ENCODE results near the gene POU6F1. TPM values are rescaled to one million over a fixed set of nuclear protein-coding genes. Genes with fewer than 3 reads are reported as not detected.

POU6F1 gene
- polyA plus RNA-seq, 1 donor from 2014 or later, result 12.4 TPM

DNA sequence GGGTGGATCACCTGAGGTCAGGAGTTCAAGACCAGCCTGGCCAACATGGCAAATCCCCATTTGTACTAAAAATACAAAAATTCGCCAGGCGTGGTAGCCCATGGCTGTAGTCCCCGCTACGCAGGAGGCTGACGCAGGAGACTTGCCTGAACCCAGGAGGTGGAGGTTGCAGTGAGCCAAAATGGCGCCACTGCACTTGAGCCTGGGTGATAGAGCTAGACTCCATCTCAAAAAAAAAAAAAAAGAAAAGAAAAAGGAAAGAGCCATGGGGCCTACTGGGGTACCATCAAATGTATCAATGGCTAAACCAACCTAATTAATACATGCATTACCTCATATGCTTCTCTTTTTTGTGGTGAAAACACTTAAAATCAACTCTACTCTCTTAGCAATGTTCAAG is 55.6 kb downstream of the POU6F1 start:
- H3K36me3 ChIP-seq (ENCODE audit: insufficient read depth, low read length), result no peaks in the 10 kb centered on the region
- H3K79me2 ChIP-seq (replicated peaks; ENCODE audit: insufficient read depth, low read length), result peaks cover 23% of the 10 kb centered on the region
- TF ChIP-seq, protein P1, sequence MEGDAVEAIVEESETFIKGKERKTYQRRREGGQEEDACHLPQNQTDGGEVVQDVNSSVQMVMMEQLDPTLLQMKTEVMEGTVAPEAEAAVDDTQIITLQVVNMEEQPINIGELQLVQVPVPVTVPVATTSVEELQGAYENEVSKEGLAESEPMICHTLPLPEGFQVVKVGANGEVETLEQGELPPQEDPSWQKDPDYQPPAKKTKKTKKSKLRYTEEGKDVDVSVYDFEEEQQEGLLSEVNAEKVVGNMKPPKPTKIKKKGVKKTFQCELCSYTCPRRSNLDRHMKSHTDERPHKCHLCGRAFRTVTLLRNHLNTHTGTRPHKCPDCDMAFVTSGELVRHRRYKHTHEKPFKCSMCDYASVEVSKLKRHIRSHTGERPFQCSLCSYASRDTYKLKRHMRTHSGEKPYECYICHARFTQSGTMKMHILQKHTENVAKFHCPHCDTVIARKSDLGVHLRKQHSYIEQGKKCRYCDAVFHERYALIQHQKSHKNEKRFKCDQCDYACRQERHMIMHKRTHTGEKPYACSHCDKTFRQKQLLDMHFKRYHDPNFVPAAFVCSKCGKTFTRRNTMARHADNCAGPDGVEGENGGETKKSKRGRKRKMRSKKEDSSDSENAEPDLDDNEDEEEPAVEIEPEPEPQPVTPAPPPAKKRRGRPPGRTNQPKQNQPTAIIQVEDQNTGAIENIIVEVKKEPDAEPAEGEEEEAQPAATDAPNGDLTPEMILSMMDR (IDR thresholded peaks at IDR 0.05; ENCODE audit: poor library complexity, severe bottlenecking), result no peak
- no peak for TF ChIP-seq MXI1 (conservative IDR thresholded peaks at IDR 0.05; ENCODE audit: poor library complexity, severe bottlenecking)
- no peak for TF ChIP-seq EZH2 (IDR thresholded peaks at IDR 0.05; ENCODE audit: borderline replicate concordance, insufficient read depth, low read length, poor library complexity, severe bottlenecking)
- TF ChIP-seq RAD21 (conservative IDR thresholded peaks at IDR 0.05), result no peak
- TF ChIP-seq SMC3 (conservative IDR thresholded peaks at IDR 0.05; ENCODE audit: poor library complexity), result no peak
- no peak for TF ChIP-seq POLR2AphosphoS5 (IDR thresholded peaks at IDR 0.05)
- no peak for TF ChIP-seq EP300 (conservative IDR thresholded peaks at IDR 0.05; ENCODE audit: poor library complexity, severe bottlenecking)
- TF ChIP-seq, protein P2, sequence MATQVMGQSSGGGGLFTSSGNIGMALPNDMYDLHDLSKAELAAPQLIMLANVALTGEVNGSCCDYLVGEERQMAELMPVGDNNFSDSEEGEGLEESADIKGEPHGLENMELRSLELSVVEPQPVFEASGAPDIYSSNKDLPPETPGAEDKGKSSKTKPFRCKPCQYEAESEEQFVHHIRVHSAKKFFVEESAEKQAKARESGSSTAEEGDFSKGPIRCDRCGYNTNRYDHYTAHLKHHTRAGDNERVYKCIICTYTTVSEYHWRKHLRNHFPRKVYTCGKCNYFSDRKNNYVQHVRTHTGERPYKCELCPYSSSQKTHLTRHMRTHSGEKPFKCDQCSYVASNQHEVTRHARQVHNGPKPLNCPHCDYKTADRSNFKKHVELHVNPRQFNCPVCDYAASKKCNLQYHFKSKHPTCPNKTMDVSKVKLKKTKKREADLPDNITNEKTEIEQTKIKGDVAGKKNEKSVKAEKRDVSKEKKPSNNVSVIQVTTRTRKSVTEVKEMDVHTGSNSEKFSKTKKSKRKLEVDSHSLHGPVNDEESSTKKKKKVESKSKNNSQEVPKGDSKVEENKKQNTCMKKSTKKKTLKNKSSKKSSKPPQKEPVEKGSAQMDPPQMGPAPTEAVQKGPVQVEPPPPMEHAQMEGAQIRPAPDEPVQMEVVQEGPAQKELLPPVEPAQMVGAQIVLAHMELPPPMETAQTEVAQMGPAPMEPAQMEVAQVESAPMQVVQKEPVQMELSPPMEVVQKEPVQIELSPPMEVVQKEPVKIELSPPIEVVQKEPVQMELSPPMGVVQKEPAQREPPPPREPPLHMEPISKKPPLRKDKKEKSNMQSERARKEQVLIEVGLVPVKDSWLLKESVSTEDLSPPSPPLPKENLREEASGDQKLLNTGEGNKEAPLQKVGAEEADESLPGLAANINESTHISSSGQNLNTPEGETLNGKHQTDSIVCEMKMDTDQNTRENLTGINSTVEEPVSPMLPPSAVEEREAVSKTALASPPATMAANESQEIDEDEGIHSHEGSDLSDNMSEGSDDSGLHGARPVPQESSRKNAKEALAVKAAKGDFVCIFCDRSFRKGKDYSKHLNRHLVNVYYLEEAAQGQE (IDR thresholded peaks at IDR 0.05; ENCODE audit: borderline replicate concordance), result no peak
- TF ChIP-seq TAF1 (IDR thresholded peaks at IDR 0.05; ENCODE audit: low read depth), result no peak

DNA sequence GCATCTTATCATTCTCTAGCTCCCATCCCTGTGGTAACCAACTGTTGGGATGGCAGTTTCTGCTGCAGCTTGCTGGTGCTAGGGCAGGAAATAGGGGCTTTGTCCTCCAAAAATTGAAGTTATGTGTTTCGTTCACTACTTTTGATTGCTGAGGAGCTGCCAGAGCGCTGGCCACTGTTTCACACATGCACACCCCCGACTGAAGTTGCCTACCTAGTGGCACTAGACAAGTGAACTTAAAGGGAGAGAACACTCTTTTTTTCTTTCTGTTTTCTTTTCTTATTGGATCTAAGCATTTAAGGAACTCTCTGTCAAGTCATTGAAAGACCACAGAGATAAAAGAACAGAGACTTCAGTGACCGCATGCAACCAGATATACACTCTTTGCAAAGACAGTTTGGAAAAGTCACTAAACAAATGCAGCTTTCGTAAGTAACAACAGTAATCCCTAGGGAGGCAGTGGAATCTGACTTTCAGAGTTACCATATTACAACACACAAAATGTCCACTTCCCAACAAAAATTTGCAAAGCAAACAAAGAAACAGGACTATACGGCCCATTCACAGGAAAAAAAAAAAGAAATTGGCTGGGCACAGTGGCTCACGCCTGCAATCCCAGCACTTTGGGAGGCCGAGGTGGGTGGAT is 56.9 kb downstream of the POU6F1 start:
- no peaks in the 10 kb centered on the region for H3K27me3 ChIP-seq (ENCODE audit: insufficient read depth, low read depth, low read length)
- no peaks in the 10 kb centered on the region for H3K9me3 ChIP-seq (ENCODE audit: low read length)
- peaks cover 27% of the 10 kb centered on the region for H3K79me2 ChIP-seq (replicated peaks; ENCODE audit: insufficient read depth, low read length)
- no peaks in the 10 kb centered on the region for H3F3A ChIP-seq (ENCODE audit: insufficient read depth, low read length, poor library complexity, severe bottlenecking)
- H2AFZ ChIP-seq (ENCODE audit: low read depth, low read length), result no peak overlapping the region
- no peaks in the 10 kb centered on the region for H4K20me1 ChIP-seq (ENCODE audit: insufficient read depth)
- TF ChIP-seq SMC3 (conservative IDR thresholded peaks at IDR 0.05; ENCODE audit: poor library complexity), result no peak
- no peak for TF ChIP-seq EP300 (conservative IDR thresholded peaks at IDR 0.05; ENCODE audit: poor library complexity, severe bottlenecking)
- no peak for TF ChIP-seq RAD21 (conservative IDR thresholded peaks at IDR 0.05)
- no peak for TF ChIP-seq EZH2 (IDR thresholded peaks at IDR 0.05; ENCODE audit: borderline replicate concordance, insufficient read depth, low read length, poor library complexity, severe bottlenecking)
- TF ChIP-seq, protein P1 (IDR thresholded peaks at IDR 0.05; ENCODE audit: poor library complexity, severe bottlenecking), result no peak
- TF ChIP-seq, protein P2 (IDR thresholded peaks at IDR 0.05; ENCODE audit: borderline replicate concordance), result no peak
- TF ChIP-seq MXI1 (conservative IDR thresholded peaks at IDR 0.05; ENCODE audit: poor library complexity, severe bottlenecking), result no peak
- TF ChIP-seq POLR2AphosphoS5 (IDR thresholded peaks at IDR 0.05), result no peak
- TF ChIP-seq TAF1 (IDR thresholded peaks at IDR 0.05; ENCODE audit: low read depth), result no peak
- no peaks in the 10 kb centered on the region for H3K9me2 ChIP-seq (ENCODE audit: insufficient read depth, low read length)
- H3K27ac ChIP-seq (ENCODE audit: low read length), result no peak overlapping the region
- no peak overlapping the region for H3K4me2 ChIP-seq (ENCODE audit: low read length)
- no peak overlapping the region for H3K4me3 ChIP-seq (ENCODE audit: low read length)
- H3K9ac ChIP-seq (ENCODE audit: low read length), result no peak overlapping the region
- no peaks in the 10 kb centered on the region for H3K36me3 ChIP-seq (ENCODE audit: insufficient read depth, low read length)

More for the DNA sequence above, 55.6 kb downstream of the POU6F1 start:
- Histone ChIP-seq H3K27me3 (ENCODE audit: insufficient read depth, low read depth, low read length) (no peaks in the 10 kb centered on the region), H3K27ac (ENCODE audit: low read length) (no peak overlapping the region), H3K4me2 (ENCODE audit: low read length) (no peak overlapping the region), H2AFZ (ENCODE audit: low read depth, low read length) (no peak overlapping the region), H4K20me1 (ENCODE audit: insufficient read depth) (no peaks in the 10 kb centered on the region), H3K9me3 (ENCODE audit: low read length) (no peaks in the 10 kb centered on the region), H3K4me3 (ENCODE audit: low read length) (no peak overlapping the region), H3F3A (ENCODE audit: insufficient read depth, low read length, poor library complexity, severe bottlenecking) (no peaks in the 10 kb centered on the region), H3K9me2 (ENCODE audit: insufficient read depth, low read length) (no peaks in the 10 kb centered on the region), H3K9ac (ENCODE audit: low read length) (no peak overlapping the region)

All from neural cell (in vitro differentiated cells).